Erythroblast (primary cell): ENCODE results near the gene FA2H.

ENCODE experiments used
- DNase-seq, 2 experiments: peaks; one replicate each; lab custom pipeline; 2025; lab: John Stamatoyannopoulos, UW
- GATA1 ChIP-seq: IDR thresholded peaks from 2 replicates; pipeline ENCODE4 v1.6.1; 2011; ENCODE audit warnings: low read depth, mild to moderate bottlenecking, control low read depth, low read length, moderate library complexity
- POLR2A ChIP-seq: IDR thresholded peaks from 2 replicates; pipeline ENCODE4 v1.6.1; 2011; ENCODE audit warnings: mild to moderate bottlenecking, low read length

The FA2H gene

GRCh38 chr16:74743668-74744299 lies 30.8 kb downstream of the FA2H start:
- DNase-seq: peak; percentile 32 to 50
- no peak for TF ChIP-seq POLR2A
- TF ChIP-seq GATA1: no peak

DNA sequence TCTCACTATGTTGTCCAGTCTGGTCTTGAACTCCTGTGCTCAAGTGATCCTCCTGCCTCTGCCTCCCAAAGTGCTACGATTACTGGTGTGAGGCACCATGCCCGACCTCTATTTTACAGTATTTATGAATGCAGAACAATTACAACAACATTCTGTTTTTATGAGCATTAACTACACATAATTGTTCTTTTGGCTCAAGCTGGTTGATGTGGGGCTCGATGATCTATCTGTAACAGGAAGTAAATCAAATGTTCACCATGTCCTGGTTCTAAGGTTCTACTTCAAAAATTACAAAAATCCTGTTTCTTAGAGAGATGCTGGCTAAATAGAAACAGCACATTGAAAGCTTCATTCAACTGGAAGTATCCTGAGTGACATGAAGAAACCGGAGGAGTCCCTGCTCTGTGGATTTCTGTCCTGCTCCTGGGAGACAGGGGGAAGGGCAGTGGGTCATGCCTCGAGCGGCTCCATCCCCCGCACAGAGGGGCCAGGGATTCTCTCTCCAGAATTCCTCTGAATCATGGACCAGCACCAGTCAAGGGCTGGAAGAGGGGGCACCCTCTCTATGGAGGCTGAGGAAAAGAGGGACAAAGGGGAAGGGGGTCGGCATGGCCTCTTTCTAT lies 31.5 kb downstream of the FA2H start:
- DNase-seq: no peak
- TF ChIP-seq GATA1 (no peak), POLR2A (no peak)

- TF ChIP-seq GATA1: no peak
- no peak for TF ChIP-seq POLR2A
- no peak for DNase-seq
These were observed 32.6 kb downstream of the FA2H start for GRCh38 chr16:74742051-74742481.

- DNase-seq: no peak
- TF ChIP-seq GATA1: no peak
These were observed 33.8 kb downstream of the FA2H start for GRCh38 chr16:74740795-74741304.

DNA sequence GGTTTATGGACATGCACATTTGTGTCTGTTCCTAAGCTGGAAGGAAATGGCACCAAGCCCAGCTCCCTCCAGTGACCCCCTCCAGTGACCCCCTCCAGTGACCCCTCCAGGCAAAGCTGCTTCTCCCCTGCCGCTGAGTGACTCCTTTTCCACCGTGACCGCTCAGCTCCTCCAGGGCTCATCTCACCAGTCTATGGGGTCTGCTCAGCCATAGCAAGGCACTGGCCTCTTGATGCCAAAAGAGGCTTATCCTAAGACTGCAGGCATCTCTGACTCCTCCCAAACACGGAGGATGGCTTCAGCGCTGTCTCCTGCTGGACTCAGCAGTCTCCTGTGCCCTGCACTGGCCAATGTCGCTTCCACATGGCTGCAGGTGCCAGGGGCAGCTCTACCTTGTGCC lies 35.3 kb downstream of the FA2H start:
- no peak for TF ChIP-seq POLR2A
- no peak for TF ChIP-seq GATA1
- no peak for DNase-seq

GRCh38 chr16:74738816-74739215 lies 35.8 kb downstream of the FA2H start:
- no peak for TF ChIP-seq POLR2A
- DNase-seq: no peak

- DNase-seq: peak in 1 of 2 experiments; percentile 13
- no peak for TF ChIP-seq POLR2A
- TF ChIP-seq GATA1: no peak
These were observed 36.5 kb downstream of the FA2H start for GRCh38 chr16:74738113-74738541.

DNA sequence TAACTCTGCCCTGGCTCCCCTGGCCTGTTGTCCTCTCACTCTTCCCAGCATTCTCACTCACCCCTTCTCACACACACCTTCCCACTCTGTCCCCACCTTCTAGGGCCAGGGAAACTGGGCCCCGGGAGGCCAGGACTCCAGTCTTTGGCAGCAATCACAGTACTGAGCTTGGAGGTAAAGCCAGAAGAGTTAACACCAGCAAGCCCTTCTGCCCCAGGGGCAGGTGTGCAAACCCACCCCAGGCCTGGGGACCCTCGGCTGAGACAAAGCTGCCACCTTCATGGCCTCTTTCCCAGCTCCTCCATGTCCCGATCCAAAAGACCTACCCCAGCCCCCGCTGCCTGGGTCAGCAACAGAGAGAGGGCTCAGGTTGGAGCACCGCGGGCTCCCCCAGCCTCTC lies 37.1 kb downstream of the FA2H start:
- TF ChIP-seq GATA1 (no peak), POLR2A (no peak)
- DNase-seq: no peak

DNA sequence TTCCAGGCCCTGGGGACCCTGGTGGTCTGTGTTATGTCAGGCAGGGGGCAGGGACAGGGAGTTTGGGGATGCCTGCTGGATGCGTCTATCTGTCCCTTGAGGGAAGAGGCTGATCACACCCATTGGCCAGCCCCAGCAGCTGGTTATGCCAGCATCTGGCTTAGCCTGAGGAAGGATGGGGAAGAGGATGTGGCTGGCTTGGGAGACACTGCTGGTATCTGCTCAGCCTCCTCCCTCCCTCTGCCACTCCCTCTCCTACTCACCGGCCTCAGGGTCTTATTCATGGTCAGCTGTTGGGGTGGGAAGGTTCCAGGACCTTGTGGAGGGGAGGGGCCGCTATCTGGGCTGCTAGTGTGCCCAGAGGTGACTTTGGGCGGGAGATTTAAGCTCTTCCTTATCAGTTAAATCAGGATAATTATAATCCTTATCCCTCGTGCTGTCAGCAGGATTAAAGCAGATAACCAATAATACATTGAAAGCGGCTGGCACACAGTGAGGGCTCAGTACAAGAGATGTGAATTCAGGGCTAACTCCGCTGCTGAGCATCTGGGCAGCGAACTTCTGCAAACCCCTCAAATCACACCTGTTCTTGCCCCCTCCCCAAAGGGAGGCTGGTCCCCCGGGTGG lies 38.0 kb downstream of the FA2H start:
- no peak for TF ChIP-seq GATA1
- no peak for TF ChIP-seq POLR2A

GRCh38 chr16:74735554-74735953 lies 39.1 kb downstream of the FA2H start:
- no peak for TF ChIP-seq GATA1
- no peak for TF ChIP-seq POLR2A
- DNase-seq: no peak

More for the DNA sequence above, 38.0 kb downstream of the FA2H start:
- no peak for DNase-seq

- DNase-seq: no peak
These were observed 39.5 kb downstream of the FA2H start for GRCh38 chr16:74735162-74735452.

DNA sequence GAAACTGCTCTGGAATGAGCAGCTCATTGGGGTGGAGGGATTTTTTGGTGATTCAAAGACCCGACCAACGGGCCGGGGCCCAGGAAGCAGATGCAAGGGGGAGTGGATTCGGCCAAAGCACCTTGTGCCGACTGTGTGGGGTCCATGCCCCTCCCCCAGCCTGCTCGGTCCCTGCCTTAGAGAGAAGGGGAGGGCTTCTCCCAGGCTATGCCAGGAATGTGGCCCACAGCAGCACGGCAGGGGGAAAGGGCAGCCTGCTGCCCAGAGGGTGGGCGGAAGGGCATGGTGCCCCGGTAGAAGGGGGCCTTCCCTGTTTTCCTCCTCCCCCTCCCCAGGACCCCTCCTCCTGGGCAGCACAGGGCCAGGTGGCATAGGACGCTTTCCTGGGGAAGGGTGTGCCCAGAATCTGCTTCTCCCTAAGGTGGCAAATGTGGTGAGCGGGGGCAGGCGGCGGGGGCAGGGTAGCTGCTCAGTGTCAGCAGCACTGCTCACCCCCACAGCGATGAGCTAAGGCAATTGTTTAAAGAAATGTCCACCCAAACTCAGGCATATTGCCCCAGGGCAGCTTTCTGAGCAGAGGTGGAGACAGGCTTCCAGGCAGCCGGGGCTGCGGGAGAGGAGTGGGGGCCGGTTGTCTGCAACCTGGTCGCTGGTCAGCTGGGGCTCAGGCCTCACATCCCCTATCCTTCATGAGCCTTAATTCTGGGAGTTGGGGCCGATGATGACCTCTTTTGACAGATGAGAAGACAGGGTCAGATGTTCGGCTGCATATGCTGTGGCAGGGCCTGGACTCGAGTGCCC lies 40.1 kb downstream of the FA2H start:
- no peak for TF ChIP-seq GATA1
- TF ChIP-seq POLR2A: no peak
- DNase-seq: no peak

More at GRCh38 chr16:74735162-74735452, 39.5 kb downstream of the FA2H start:
- no peak for TF ChIP-seq GATA1
- no peak for TF ChIP-seq POLR2A

- TF ChIP-seq GATA1 (no peak), POLR2A (no peak)
- DNase-seq: no peak
These were observed 41.8 kb downstream of the FA2H start for GRCh38 chr16:74732707-74733350.
